ENCODE results near the gene KCNT1.

The KCNT1 gene

DNA sequence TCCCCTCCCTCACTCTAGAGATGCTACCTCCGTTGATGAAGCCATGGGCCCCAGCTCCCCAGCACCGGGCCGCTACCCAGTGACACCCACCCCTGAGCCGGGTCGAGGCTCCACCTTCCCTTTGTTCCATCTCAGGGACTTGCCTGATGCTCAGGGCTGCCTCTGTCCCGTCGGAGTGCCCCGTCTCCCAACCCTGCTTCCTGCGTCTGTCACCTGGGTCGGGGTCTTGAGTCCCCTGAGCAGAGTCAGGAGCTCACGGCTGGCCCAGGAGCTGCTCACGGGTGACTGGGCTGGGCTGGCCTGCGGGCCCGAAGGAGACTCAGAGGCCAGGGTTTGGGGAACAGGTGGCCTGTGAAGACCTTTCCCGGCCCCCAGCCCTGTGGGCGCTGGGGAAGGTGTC is 85.3 kb downstream of the KCNT1 start:
- DNase-seq: no peak

DNA sequence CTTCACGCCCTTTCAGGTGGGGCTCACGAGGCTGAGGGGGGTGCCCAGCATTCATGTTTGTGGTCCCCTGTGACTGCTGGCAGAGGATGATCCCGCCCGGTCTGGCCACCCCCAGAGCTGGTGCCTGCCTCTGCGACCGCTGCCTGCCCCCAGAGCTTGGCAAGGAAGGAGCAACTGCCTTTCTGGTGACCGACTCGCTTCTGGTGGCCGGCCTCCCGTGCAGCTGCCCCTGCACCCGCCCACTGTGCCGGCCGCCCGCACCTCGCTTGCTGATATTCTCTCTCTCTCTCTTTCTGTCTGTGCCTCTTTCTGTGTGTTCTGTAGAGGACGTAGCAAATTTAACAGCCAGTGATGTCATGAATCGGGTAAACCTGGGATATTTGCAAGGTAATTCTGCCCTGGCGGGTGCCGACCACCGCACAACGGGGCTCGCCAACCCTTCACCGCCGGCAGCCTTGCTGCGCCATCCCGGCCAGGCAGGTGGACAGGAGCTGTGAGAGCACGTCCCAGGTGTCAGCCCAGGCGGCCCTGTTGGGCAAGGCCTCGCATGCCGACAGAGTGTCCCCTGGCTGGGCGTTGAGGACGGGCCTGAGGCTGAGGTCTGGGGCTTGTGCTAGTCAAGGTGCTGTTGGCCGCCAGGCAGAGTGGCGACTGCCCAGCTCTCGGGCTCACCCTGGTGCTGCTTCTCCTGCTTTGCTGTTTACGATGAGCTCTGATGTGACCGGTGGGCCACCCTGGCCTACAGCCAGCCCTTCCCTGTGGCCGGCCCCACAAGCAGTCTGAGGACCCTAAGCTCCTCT is 86.0 kb downstream of the KCNT1 start:
- DNase-seq: no peak

DNA sequence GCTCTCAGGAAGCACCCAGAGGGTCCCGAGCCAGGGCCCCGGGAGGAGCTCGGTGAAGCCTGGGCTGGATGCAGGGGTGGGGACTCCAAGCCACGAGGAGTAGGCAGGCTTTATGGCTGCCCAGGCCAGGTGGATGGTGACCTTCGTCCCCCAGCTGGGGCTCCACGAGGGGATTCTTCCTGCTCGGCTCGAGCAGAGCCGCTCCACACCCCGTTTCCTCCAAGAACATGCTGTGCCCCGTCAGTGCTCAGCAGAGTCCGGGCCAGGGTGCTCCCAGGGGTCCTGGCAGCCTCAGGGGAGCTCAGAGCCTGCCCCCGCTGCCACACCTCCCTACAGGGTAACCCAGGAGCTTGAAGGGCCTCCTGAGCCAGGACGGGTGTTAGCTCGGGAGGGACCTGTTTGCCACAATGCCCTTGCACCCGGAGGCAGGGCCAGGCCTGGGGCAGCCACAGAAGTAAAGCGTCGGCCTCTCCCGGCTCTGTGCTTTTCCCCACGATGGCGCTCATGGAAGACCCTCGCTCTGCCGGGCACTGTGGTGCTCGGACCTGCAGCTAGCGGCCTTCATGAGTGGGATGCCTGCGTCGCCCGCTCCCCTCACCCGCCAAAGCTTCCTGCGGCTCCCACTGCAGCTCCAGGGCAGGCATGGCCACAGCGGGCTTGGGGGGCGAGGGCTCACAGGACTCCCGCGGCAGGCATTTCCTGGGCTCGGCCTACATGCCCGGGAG is 86.8 kb downstream of the KCNT1 start:
- no peak for DNase-seq

DNA sequence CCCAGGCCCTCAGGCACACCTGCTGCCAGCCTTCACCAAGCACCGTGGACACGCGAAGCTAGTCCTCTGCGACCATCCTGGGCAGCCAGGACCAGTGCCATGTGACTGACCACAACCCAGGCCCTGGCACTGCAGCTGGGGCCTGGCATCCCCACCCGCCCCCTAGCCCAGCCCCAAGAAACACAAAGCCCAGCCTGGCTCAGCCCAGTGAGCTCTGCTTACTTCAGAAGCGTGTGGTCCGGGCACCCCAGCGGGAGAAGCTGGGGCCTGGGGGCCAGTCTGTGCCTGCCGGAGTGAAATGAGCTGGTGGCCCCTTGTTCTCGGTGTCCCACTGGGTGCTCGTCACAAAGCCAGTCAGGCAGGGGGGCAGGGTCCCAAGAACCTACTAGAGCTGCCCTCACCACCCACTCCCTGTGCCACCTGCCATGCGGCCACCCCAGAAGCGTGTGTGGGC is 87.9 kb downstream of the KCNT1 start:
- no peak for DNase-seq

DNA sequence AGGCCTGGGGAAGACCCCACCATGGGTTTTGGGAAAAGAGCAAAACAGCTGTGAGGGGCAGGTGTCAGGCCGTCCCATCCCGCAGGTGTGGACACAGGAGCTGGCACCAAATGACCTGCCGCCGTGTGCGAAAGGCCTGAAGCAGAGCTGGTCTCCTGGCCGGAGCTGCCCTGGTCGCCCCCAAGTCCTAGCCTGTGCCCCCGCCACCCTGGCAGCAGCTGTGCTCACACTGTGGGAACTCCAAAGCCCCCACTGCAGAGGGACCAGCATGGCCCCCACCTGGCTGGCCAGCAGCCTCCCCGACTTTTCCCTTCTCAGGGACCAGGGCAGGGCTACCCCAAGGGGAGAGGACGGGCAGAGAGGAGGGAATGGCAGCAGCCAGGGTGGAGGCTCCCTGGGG is 88.4 kb downstream of the KCNT1 start:
- DNase-seq: no peak

DNA sequence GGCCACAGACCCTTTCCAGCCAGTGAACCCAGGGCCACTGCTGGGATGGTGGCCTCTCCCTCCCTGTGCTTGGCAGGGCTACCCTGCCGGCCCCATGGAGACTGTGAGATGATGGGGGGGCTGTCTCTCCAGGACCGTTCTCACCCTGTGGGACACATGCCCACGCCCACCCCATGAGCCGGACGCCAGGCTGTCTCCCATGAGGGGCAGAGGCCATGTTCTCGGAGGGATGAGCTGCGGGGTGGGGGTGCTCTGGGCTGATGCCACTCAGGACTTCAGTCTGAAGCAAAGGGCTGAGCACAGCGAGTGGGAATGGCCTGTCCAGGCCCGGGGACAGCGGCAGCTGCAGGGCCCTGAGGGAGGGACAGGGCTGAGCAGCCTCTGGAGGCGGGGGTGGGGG is 88.9 kb downstream of the KCNT1 start:
- DNase-seq: no peak

DNA sequence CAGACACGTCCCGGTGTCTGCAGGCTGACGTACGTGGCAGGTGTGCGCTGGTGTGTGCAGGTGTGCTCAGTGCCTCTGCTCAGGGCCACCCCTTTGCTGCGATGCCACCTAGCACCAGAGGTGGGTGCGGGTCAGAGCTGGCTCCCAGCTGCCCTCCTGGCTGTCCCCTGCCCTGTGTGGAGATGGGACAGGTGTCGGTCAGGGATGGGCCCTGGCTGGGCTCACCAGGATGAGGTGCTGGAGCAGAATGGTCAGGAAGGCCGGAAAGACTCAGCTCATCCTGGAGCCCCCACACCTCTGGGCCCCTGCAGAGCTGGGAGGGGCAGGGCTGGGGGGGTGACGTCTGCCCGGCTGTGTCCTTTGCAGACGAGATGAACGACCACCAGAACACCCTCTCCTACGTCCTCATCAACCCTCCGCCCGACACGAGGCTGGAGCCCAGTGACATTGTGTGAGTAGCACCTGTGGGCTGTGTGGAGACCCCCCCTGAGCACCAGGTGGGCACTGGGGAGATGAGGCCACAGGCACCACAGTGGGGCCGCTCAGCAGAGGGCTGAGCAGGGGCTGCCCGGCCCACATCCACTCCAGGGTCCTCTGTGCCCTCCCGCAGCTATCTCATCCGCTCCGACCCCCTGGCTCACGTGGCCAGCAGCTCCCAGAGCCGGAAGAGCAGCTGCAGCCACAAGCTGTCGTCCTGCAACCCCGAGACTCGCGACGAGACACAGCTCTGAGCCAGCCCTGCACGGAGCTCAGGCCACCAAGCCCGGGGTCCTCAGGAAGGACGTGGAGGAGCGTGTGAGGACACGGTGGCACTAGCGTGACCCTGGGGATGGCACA is 89.7 kb downstream of the KCNT1 start:
- no peak for DNase-seq

DNA sequence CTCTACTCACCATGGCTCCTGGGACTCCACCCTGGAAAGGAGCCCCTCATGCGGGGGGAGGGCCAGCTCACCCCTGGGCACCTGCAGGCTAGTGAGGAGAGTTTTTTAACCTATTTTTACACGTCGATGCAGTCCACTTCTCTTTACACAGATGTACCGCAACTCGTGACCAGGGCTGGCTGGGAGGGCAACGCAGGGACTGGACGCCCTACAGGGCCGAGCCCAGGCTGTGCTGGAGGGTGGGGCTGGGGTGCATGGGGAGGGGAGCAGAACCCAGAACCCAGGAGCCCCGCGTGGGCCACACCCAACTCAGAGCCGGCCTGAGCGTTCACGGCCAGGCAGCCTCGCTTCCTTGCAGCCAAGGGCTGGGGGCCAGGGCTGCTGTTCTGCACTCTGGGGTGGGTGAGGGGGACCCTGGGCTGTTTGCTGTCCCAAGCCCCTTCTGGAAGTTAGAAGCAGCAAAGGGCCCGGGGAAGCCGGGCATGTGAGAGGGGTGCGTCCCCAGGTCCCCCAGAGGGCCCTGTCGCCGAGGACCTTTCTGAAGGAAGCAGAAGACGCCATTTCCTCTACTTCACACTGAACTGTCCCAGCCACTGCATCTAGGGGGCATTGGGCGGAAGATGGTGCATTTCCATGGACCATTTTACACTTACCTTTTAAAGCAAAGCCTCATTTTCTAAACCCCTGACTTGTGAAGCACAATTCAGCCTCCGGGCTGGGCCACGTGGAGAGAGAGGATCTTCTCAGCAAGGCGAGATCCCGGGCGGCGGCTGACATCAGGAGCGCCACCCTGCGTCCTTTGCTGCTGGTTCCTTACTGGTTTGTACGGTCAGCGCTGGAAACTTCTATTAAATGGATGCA is 90.5 kb downstream of the KCNT1 start:
- DNase-seq: no peak

DNA sequence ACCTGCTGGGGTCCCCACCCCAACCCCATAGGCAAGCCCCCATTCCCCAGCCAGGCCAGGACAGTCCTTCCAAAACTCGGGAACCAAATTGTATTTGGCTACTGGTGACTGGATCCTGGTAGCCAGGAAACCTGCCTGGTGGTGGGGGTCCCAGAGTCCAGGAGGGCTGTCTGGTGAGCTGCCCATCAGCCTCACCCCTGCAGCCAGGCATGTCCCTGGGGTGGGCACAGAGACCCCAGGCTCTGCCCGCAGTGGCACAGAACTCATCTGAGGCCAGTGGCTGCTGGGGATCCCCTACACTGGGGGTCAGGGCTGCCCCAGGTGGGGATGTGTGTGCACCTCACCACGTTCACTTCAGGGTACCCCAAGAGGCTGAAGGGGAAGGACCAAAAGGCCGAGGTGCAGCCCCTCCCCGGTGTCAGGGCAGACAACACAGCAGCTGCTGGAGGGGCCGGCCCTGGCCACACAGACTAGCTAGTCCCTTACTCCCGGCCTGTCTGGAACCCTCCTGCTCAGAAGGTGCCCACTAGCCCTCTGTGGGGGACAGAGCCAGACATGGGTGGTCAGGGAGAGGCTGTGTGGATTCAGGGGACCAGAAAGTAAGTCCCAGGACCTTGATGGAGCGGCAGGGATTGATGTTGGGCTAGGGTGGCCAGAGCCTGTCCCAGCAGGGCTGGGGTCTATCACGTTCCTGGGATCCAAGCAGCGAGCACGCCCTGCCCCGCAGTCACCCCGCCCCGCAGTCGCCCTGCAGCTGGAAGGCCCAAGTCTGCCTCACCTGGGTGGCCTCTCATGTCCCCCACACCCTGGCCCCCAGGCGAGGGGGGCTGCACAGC is 91.5 kb downstream of the KCNT1 start:
- DNase-seq: no peak

DNA sequence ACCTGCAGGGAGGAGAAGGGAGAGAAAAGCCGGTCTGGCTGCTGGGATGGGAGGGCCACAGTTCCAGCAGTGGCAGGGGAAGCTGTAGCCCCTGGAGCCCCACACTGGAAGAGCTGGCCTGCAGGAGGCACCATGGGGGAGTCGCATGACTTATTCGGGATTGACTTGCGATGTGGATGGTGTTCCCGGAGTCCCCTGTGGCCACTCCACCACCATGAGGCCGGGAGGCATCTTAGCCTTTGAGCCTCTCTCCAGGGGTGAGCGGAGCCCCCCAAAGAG is 92.0 kb downstream of the KCNT1 start:
- no peak for DNase-seq

DNA sequence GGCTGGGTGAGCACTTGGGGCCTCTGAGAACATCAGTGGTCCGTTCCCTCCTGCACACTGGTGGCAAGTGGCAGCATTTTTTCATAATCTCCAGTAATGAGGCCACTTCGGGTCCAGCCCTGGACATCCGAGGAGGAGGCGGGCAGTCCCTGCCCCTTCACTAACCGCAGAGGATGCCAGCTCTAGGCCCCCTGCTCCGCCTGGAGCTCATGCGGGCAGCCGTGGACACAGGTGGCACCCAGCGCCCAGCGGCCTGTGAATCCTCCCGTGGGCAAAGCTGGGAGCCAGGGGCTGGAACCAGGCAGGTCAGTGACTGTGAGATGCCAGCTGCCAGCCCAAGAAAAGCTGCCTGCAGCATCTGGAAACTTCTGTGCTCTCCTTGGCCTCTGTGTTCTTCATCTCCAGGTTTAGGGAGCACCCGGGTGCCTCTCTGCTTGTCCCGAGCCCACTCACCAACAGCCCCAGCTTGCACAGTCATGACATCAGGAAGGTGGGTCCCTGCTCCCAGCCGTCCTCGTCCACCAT is 92.4 kb downstream of the KCNT1 start:
- DNase-seq: no peak

DNA sequence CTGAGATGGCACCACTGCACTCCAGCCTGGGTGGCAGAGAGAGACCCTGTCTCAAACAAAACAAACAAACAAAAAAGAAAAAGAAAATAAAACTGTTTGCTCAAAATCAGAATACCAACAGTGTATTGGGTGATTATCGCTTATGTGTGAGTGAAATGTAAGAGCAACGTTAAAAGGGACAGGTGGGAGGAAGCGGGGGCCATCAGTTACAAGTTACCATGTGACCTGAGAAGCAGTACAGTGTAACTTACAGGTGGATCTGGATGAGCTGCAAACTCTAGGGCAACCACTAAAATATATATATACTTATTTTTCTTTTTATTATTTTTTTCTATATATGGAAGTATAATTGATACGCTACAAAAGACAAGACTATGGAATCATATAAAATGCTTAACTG is 93.4 kb downstream of the KCNT1 start:
- no peak for DNase-seq

DNA sequence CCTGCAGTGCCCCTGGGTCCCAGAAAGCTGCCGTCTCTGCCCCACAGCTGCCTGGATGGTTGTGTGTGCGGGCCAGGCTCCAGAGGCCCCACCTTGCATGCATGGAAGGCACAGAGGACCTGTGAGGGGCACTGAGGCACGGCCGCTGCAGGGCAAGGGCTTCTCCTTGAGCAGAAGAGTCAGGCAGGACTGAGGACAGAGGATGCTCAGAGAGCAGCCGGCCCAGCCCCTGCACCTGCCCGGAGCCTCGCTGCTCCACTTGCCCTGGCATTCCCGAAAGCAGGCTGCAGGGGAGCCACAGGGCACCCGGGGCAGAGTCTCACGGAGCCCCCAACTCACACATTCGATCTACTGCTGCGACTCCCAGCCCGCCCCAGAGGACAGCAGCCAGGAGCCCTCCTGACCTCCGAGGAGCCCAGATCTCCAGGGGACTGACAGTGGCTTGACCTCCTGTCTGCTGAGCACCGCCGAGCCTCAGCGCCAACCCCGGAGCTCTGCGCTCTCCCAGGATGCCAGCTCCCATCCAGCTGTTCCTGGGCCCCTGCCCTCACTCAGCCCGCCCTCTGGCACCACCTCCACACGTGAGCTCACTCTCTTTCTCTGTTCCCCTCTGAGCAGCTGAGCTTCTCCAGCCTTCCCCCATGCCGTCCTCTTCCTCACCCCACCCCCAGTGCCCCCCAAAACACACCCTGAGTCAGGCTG is 95.0 kb downstream of the KCNT1 start:
- DNase-seq: no peak

DNA sequence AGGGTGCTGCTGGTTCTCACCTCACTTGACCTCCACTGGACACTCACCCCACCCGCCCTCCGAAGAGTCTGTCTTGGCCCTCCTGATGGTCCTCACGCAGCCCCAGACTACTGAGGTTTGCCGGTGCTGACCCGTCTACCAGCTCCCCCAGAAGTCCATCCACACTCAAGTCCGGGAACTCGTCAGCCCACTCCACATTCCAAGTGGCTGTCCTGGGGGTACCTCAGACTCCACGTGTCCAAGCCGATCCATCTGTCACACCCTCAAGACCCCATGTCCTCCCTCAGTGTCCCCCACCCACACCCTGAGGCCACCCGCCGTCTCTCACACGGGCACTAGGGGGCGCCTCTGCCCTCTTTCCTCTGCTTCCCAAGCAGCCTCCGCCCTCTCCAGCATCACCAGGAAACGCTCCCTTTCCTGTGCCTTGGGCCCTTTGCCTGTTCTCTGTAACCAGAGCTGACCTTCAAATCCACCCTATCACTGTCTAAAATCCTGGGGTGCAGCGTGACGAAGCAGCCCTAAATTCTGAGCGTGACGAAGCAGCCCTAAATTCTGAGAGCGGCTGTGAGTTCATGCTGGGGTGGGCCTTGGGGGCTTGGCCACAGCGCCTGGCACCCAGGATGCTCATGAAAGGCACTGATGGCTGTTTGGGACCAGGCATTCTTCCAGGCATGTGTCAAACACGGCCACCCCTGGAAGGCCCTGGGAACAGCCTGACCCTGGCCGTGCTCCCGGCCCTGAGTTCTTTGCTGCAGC is 95.7 kb downstream of the KCNT1 start:
- peak; percentile 33 for DNase-seq

DNA sequence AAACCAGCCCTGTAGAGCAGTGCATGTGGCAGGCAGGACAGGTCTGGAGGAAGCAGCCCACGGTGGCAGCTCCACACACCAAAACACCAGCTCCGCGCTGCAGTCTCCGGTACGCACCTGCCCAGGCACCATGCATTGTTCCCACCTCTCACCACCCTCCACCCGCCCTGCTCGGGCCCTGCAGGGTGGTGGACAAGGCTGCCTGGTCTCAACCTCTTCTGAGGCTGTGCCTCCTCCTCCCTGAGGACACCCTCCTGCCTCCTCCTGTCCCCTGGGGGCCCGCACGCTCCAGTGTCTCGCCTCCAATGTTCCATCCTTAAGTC is 96.2 kb downstream of the KCNT1 start:
- DNase-seq: no peak

DNA sequence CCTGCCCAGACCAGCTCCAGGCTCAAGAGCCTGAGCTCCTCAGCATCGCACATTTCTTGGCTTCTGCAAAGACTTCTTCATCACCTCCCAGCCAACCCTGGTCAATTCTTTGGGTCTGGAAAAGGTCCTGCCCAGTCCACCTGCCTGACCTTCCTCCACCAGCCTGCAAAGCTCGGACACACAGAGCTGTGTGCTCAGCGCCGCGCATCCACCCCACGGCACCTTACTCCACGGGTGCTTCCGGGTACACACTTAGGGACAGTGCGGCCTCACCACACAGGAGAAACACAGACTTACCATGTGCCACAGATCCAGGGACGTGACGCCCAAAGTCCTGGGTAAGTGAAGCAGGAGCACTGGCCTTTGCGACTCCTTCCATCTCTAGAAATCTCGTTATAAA is 97.3 kb downstream of the KCNT1 start:
- no peak for DNase-seq

DNA sequence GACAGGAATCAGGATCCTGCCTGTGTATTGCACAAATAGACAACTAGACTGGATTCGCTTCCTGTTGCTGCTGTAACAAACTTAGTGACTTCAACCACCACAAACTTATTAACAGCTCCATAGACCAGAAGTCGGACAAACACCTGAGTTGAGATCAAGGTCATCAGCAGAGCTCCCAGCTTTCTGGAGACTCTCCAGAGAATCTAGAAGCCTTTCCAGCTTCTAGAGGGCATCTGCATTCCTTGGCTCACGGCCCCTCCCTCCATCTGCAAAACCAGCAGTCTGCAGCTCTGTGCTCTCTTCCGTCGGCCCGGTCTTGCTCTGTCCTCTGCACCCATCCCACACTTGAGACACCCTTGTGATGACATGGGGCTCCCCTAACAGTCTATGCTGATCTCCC is 99.1 kb downstream of the KCNT1 start:
- no peak for DNase-seq

DNA sequence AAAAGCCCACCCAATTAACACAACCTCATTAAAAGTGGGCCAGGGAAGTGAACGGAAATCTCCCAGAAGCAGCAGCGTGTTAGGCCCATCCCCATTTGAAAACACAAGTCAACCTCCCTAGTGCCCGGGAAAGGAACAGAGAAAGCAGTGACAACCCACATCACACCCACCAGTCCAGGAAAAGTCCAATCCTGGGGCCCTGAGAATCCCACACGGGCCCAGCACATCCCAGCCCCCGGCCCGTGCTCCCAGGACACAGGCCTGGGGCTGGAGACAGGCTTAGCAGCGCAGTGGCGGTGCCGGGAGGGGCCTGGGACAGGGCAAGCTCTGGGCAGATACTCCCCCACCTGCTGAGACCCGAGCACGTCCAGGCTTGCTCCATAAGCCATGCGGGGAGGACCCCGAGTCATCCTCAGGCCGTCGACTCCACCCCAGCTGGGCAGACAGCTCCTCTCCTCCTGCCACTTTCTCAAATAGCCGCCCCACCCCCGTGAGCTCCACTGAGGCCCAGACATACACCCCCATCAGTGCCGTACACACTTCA is 101.0 kb downstream of the KCNT1 start:
- DNase-seq: no peak

DNA sequence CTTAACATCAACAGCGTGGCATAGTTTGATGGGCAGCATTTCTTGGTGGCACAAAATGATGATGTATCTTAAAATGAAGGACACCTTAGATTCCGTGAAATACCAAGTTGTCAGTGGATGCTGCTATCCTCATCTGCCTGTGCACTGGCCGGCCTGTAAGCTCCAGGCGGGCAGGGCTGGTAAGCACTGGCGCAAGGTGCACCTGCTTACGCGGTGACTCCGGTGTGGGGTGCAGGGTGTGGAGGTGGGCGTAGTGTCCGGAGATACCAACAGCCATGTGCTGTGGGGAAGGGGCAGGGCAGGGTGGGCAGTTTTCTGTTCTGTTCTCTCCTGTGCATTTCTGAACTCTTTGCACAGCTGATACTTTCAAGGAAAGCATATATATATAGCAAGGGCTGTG is 101.5 kb downstream of the KCNT1 start:
- no peak for DNase-seq

Measured in stimulated activated CD4-positive, alpha-beta T cell treated with anti-CD3 and anti-CD28 coated beads, Interleukin-4, amount 100 ng/mL, for 1 hour (primary cell).